HepG2 (cell line): ENCODE data around the gene OR52I1. TPM values are rescaled to one million over a fixed set of nuclear protein-coding genes. Genes with fewer than 3 reads are reported as not detected.

ENCODE experiments used
- polyA plus RNA-seq, 8 experiments: library from polyadenylated mRNA; depleted of rRNA in 3 of 8; stranded (reverse) in 7 of 8; unstranded in 1 of 8; fragments of >200 nt; fragmentation: Illumina TruSeq in 4 of 8; extraction: Trizol in 4 of 8; gene quantifications; 2 replicates each; pipeline versions ENCODE4 v1.2.1 to v1.2.3, GENCODE V29; 2011 to 2016; ENCODE audit warnings: low read depth in 4 of 8, missing spikeins in 1 of 8, mixed read lengths in 1 of 8; ENCODE audit not compliant: insufficient read depth in 1 of 8
- total RNA-seq, 5 experiments: library from RNA; depleted of rRNA; stranded (reverse); fragments of >200 nt; fragmentation: Illumina TruSeq; extraction: Trizol; gene quantifications; 2 replicates each; pipeline ENCODE4 v1.2.3, GENCODE V29; 2016; ENCODE audit warnings: low read depth in 1 of 5

OR52I1 gene
- total and polyA plus RNA-seq, 2 of the 13 experiments (the other 11 are each of a cell fraction or from before 2014, with no cell fraction given): not detected

Other genes starting within 250 kb of the OR52I1 start
- gene OR52B4, start 225.7 kb upstream of the OR52I1 start, total RNA-seq (2016; rRNA removed; fragmentation: Illumina TruSeq; extraction: Trizol): not detected in 2 replicates
- gene OR52B4, start 225.7 kb upstream of the OR52I1 start, polyA plus RNA-seq (2011; rRNA removed): 0.09 TPM in 1 of 2 replicates, not detected in the other
- 6.2 and 7.0 TPM in 2 replicates for gene TRIM21, start 200.3 kb upstream of the OR52I1 start, total RNA-seq (2016; rRNA removed; fragmentation: Illumina TruSeq; extraction: Trizol)
- 7.8 and 9.6 TPM in 2 replicates for gene TRIM21, start 200.3 kb upstream of the OR52I1 start, polyA plus RNA-seq (2011; rRNA removed)
- gene OR52K2, start 144.7 kb upstream of the OR52I1 start, total RNA-seq (2016; rRNA removed; fragmentation: Illumina TruSeq; extraction: Trizol): not detected in 2 replicates
- not detected in 2 replicates for gene OR52K2, start 144.7 kb upstream of the OR52I1 start, polyA plus RNA-seq (2011; rRNA removed)
- not detected in 2 replicates for gene OR52K1, start 111.4 kb upstream of the OR52I1 start, total RNA-seq (2016; rRNA removed; fragmentation: Illumina TruSeq; extraction: Trizol)
- not detected in 2 replicates for gene OR52K1, start 111.4 kb upstream of the OR52I1 start, polyA plus RNA-seq (2011; rRNA removed)
- gene OR52M1, start 48.8 kb upstream of the OR52I1 start, total RNA-seq (2016; rRNA removed; fragmentation: Illumina TruSeq; extraction: Trizol): not detected in 2 replicates
- not detected in 2 replicates for gene OR52M1, start 48.8 kb upstream of the OR52I1 start, polyA plus RNA-seq (2011; rRNA removed)
- not detected in 2 replicates for gene OR52I2, start 12.3 kb upstream of the OR52I1 start, total RNA-seq (2016; rRNA removed; fragmentation: Illumina TruSeq; extraction: Trizol)
- not detected in 2 replicates for gene OR52I2, start 12.3 kb upstream of the OR52I1 start, polyA plus RNA-seq (2011; rRNA removed)
- gene TRIM68, start 14.2 kb downstream of the OR52I1 start, total RNA-seq (2016; rRNA removed; fragmentation: Illumina TruSeq; extraction: Trizol): not detected in 2 replicates
- gene TRIM68, start 14.2 kb downstream of the OR52I1 start, polyA plus RNA-seq (2011; rRNA removed): not detected in 2 replicates
- not detected in 2 replicates for gene OR51D1, start 43.4 kb downstream of the OR52I1 start, total RNA-seq (2016; rRNA removed; fragmentation: Illumina TruSeq; extraction: Trizol)
- gene OR51D1, start 43.4 kb downstream of the OR52I1 start, polyA plus RNA-seq (2011; rRNA removed): not detected in 2 replicates
- gene OR51E1, start 49.9 kb downstream of the OR52I1 start, total RNA-seq (2016; rRNA removed; fragmentation: Illumina TruSeq; extraction: Trizol): not detected in 2 replicates
- gene OR51E1, start 49.9 kb downstream of the OR52I1 start, polyA plus RNA-seq (2011; rRNA removed): not detected in 2 replicates
- not detected in 2 replicates for gene OR51E2, start 103.8 kb downstream of the OR52I1 start, total RNA-seq (2016; rRNA removed; fragmentation: Illumina TruSeq; extraction: Trizol)
- gene OR51E2, start 103.8 kb downstream of the OR52I1 start, polyA plus RNA-seq (2011; rRNA removed): not detected in 2 replicates
- gene MMP26, start 110.7 kb downstream of the OR52I1 start, total RNA-seq (2016; rRNA removed; fragmentation: Illumina TruSeq; extraction: Trizol): not detected in 2 replicates
- gene MMP26, start 110.7 kb downstream of the OR52I1 start, polyA plus RNA-seq (2011; rRNA removed): not detected in 2 replicates
- not detected in 2 replicates for gene OR51F1, start 175.9 kb downstream of the OR52I1 start, total RNA-seq (2016; rRNA removed; fragmentation: Illumina TruSeq; extraction: Trizol)
- gene OR51F1, start 175.9 kb downstream of the OR52I1 start, polyA plus RNA-seq (2011; rRNA removed): not detected in 2 replicates
- not detected in 2 replicates for gene OR52R1, start 210.3 kb downstream of the OR52I1 start, total RNA-seq (2016; rRNA removed; fragmentation: Illumina TruSeq; extraction: Trizol)
- gene OR52R1, start 210.3 kb downstream of the OR52I1 start, polyA plus RNA-seq (2011; rRNA removed): not detected in 2 replicates
- gene OR51F2, start 227.3 kb downstream of the OR52I1 start, total RNA-seq (2016; rRNA removed; fragmentation: Illumina TruSeq; extraction: Trizol): not detected in 2 replicates
- gene OR51F2, start 227.3 kb downstream of the OR52I1 start, polyA plus RNA-seq (2011; rRNA removed): not detected in 2 replicates